Left renal pelvis (tissue), 4 donors: ENCODE measurements around the gene FAR1. TPM values are rescaled to one million over a fixed set of nuclear protein-coding genes. Genes with fewer than 3 reads are reported as not detected.

Experiments
- DNase-seq, 4 donors: peaks; one replicate each; pipeline ENCODE4 v3.0.0-alpha.2; 2013; ENCODE audit warnings: low read depth in 4 of 4, low spot score in 3 of 4
- polyA plus RNA-seq, 4 donors: library from polyadenylated mRNA; unstranded; fragments of 120-200 nt; gene quantifications; one replicate each; pipeline ENCODE4 v1.2.1, GENCODE V29; 2013; ENCODE audit not compliant: insufficient read length in 4 of 4

Gene FAR1
- polyA plus RNA-seq, 4 donors: 67.2 to 85.0 (median 72.7) TPM

DNA sequence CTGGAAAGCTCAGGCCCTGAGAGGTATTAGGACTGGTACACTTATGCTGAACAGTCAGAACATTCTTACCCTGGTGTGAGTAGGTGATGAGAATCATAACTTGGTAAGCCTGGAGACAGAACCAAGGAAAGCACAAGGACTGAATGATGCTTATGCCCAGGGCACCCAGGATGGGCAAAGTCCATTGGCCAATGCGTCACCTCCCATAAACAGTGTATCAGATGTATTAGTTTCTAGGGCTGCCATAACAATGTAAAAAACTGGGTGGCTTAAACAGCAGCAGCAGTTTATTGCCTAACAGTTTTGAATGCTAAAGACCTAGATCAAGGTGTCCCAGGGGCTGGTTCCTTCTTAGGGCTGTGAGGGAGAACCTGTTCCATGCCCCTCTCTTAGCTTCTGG, 107.0 kb downstream of the FAR1 start:
- no peak for DNase-seq

DNA sequence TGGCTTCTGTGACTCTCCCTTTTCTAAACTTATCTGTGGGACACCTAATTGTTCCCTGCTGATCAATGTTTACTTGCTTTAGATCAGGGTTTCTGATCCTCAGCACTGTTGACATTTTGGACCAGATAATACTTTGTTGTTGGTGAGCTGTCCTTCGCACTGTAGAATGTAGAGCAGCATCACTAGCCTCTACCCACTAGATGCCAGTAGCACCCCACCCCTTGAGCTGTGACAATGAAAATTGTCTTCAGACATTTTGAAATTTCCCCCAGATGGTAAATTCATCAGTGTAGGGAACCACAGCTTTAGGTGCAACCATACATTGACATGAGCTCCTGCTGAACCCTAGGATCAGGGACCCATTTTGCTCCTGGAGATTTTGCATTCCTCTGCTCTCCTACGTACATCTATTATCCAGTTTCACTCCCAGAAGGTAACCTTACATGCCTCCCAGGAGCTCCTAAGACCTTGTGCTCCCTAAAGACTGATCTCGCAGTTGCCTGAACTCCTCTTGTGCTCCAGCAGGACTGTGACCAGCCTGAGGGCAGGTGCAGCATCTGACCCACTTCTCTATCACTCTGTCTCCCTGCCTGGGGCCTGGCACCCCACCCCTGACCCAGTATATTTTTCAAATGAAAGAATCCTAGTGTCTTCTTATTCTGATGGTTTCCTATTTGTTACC, 107.8 kb downstream of the FAR1 start:
- no peak for DNase-seq

DNA sequence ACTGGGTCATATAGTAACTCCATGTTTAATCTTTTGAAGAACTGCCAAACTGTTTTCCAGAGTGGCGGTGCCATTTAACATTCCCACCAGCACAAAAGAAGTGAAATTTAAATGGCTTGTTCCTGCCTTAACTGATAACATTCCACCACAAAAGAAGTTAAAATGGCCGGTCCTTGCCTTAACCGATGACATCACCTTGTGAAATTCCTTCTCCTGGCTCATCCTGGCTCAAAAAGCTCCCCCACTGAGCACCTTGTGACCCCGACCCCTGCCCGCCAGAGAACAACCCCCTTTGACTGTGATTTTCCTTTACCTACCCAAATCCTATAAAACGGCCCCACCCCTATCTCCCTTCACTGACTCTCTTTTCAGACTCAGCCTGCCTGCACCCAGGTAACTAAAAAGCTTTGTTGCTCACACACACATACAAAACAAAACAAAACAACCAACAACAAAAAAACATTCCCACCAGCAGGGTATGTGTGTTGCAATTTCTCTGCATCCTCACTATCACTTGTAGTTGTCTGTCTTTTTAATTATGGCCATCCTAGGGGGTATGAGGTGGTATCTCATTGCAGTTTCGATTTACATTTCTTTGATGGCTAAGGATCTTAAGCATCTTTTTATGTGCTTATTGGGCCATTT, 109.0 kb downstream of the FAR1 start:
- no peak for DNase-seq

DNA sequence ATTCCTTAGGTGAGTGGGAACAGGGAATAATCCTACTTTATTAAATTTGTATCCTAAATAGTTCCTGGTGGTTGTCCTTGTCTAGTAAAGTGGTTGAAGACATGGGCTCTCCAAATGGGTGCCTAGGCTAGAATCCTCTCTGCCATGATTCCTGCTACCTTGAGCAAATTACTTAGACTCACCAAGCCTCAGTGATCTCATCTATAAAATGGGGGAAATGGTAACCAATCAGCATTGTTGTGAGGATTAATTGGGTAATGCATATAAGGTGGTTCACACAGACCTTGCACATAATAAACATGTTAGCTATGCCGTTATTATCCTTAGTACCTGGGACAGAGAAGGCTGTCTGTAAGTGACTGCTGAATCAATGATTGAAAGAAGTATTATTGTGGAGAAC, 109.9 kb downstream of the FAR1 start:
- no peak for DNase-seq

DNA sequence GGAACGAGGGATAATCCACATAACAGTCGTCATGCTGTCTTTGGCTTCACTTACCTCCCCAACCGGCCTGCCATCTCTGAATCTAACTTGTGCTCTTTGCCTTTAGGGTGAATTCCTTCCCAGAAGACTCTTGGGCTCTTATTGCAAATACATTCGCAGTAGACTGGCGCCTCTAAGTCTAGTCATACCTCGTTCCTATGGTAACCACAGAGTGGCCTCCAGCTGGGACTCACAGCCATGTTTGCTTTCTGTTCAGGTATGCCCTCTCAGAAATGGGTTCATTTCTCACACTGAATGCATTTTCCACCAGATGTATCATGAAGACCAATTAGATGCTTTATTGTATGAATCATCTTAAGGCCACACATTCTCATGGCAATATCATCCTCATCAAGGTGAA, 112.7 kb downstream of the FAR1 start:
- no peak for DNase-seq

Other genes with a start within 250 kb of the FAR1 start
- gene BTBD10, start 205.4 kb upstream of the FAR1 start, polyA plus RNA-seq: 10 to 100 TPM; 28.7 to 38.0 (median 33.8) TPM
- gene PTH, start 172.7 kb upstream of the FAR1 start, polyA plus RNA-seq: not detected